Sigmoid colon (tissue), 4 donors: ENCODE data around the gene RB1.

Source experiments
- CTCF ChIP-seq, 4 experiments: fragments of 450-650 bp in 3 of 4; fragments of 200-600 bp in 1 of 4; IDR thresholded peaks; one replicate each; pipeline ENCODE4 v1.5.1; 2016 to 2019; ENCODE audit warnings: antibody characterized with exemption in 4 of 4, mild to moderate bottlenecking in 3 of 4, moderate library complexity in 2 of 4
- EP300 ChIP-seq, 4 donors: sonication (generic); formaldehyde crosslinking; IDR thresholded peaks; one replicate each; pipeline ENCODE4 v1.6.1; 2017; ENCODE audit warnings: antibody characterized with exemption in 4 of 4
- POLR2A ChIP-seq, 2 donors: fragments of 450-650 bp; IDR thresholded peaks; one replicate each; pipeline ENCODE4 v1.6.1; 2016; ENCODE audit warnings: antibody characterized with exemption in 2 of 2, mild to moderate bottlenecking in 2 of 2, moderate library complexity in 2 of 2
- POLR2AphosphoS5 ChIP-seq, 4 donors: sonication (generic); formaldehyde crosslinking; IDR thresholded peaks; one replicate each; pipeline ENCODE4 v1.6.1; 2017; ENCODE audit warnings: antibody characterized with exemption in 4 of 4

GRCh38 chr13:48429886-48430285, 126.3 kb downstream of the RB1 start:
- TF ChIP-seq EP300 (IDR thresholded peaks at IDR 0.05) = no peak
- TF ChIP-seq CTCF (IDR thresholded peaks at IDR 0.05) = no peak
- TF ChIP-seq POLR2A (IDR thresholded peaks at IDR 0.05) = no peak
- TF ChIP-seq POLR2AphosphoS5 (IDR thresholded peaks at IDR 0.05) = no peak
